Right atrium auricular region (tissue), 2 donors: ENCODE results near the gene TMEM87B. TPM values are rescaled to one million over a fixed set of nuclear protein-coding genes. Genes with fewer than 3 reads are reported as not detected.
A peak's percentile ranks its signal among the peaks of the same experiment; 100 is the strongest.

Source experiments
- DNase-seq: peaks from one replicate; pipeline ENCODE4 v3.0.0-alpha.2; 2019; ENCODE audit warnings: low spot score
- H3K27ac ChIP-seq, 2 donors: fragments of 200-600 bp; sonication (generic); 1 replicate in 1 of 2; 2 replicates in 1 of 2; pipeline ENCODE4 v1.5.1; 2016 to 2019
- H3K27me3 ChIP-seq, 2 donors: fragments of 200-600 bp; sonication (generic); one replicate each; pipeline versions ENCODE4 v1.5.1 to v1.6.0; 2017 to 2019
- H3K36me3 ChIP-seq: fragments of 200-600 bp; sonication (generic); one replicate; pipeline ENCODE4 v1.5.1; 2016
- H3K4me1 ChIP-seq, 2 donors: fragments of 200-600 bp; sonication (generic); one replicate each; pipeline versions ENCODE4 v1.5.1 to v1.6.0; 2017 to 2019
- H3K4me3 ChIP-seq, 2 donors: fragments of 200-600 bp; sonication (generic); 1 replicate in 1 of 2; 2 replicates in 1 of 2; pipeline ENCODE4 v1.5.1; 2017 to 2019; ENCODE audit warnings: mild to moderate bottlenecking in 1 of 2, moderate library complexity in 1 of 2
- H3K9me3 ChIP-seq, 2 donors: fragments of 200-600 bp; sonication (generic); one replicate each; pipeline ENCODE4 v1.5.1; 2019
- CTCF ChIP-seq, 2 donors: fragments of 200-600 bp; sonication (generic); IDR thresholded peaks; one replicate each; pipeline ENCODE4 v1.5.1; 2019; ENCODE audit warnings: antibody characterized with exemption in 2 of 2
- total RNA-seq, 2 donors: library from RNA; depleted of rRNA; stranded (reverse); fragments of >200 nt; gene quantifications; one replicate each; pipeline ENCODE4 v1.1.0, GENCODE V29; 2016

The TMEM87B gene
- total RNA-seq, 2 donors from 2014 or later: 7.7 to 8.8 TPM

- no peaks in the 10 kb centered on the region for H3K27me3 ChIP-seq
- H3K4me1 ChIP-seq: peaks cover 0 to 18% of the 10 kb centered on the region in 2 donors
- DNase-seq: no peak
- no peak for TF ChIP-seq CTCF (IDR thresholded peaks at IDR 0.05)
- no peaks in the 10 kb centered on the region for H3K9me3 ChIP-seq
- H3K36me3 ChIP-seq: no peaks in the 10 kb centered on the region
- H3K27ac ChIP-seq: no peak overlapping the region
- H3K4me3 ChIP-seq: no peak overlapping the region
Measured at GRCh38 chr2:112029164-112029563, 25.9 kb upstream of the TMEM87B start.

GRCh38 chr2:112031473-112032223, 23.4 kb upstream of the TMEM87B start:
- DNase-seq: no peak
- Histone ChIP-seq H3K9me3 (no peaks in the 10 kb centered on the region), H3K27ac (peak overlapping the region; percentile 14 to 50), H3K4me1 (peaks cover 0 to 18% of the 10 kb centered on the region in 2 donors), H3K4me3 (no peak overlapping the region), H3K27me3 (no peaks in the 10 kb centered on the region), H3K36me3 (no peaks in the 10 kb centered on the region)
- TF ChIP-seq CTCF (IDR thresholded peaks at IDR 0.05): no peak

GRCh38 chr2:112032224-112032586, 22.9 kb upstream of the TMEM87B start:
- Histone ChIP-seq H3K9me3 (no peaks in the 10 kb centered on the region), H3K36me3 (no peaks in the 10 kb centered on the region), H3K27me3 (no peaks in the 10 kb centered on the region), H3K4me1 (peaks cover 0 to 18% of the 10 kb centered on the region in 2 donors), H3K27ac (peak overlapping the region; percentile 14 to 50), H3K4me3 (no peak overlapping the region)
- no peak for TF ChIP-seq CTCF (IDR thresholded peaks at IDR 0.05)
- no peak for DNase-seq

GRCh38 chr2:112032689-112033465, 22.2 kb upstream of the TMEM87B start:
- no peaks in the 10 kb centered on the region for H3K9me3 ChIP-seq
- no peaks in the 10 kb centered on the region for H3K27me3 ChIP-seq
- no peak for TF ChIP-seq CTCF (IDR thresholded peaks at IDR 0.05)
- H3K4me3 ChIP-seq: no peak overlapping the region
- no peaks in the 10 kb centered on the region for H3K36me3 ChIP-seq
- H3K27ac ChIP-seq: peak overlapping the region; percentile 14 to 50
- peak; percentile 66 for DNase-seq
- peaks cover 0 to 18% of the 10 kb centered on the region in 2 donors for H3K4me1 ChIP-seq

GRCh38 chr2:112033600-112033999, 21.5 kb upstream of the TMEM87B start:
- Histone ChIP-seq H3K4me1 (peaks cover 0 to 18% of the 10 kb centered on the region in 2 donors), H3K27ac (peak overlapping the region in 1 of 2 donors; percentile 50), H3K4me3 (no peak overlapping the region), H3K36me3 (no peaks in the 10 kb centered on the region), H3K9me3 (no peaks in the 10 kb centered on the region), H3K27me3 (no peaks in the 10 kb centered on the region)
- DNase-seq: no peak
- no peak for TF ChIP-seq CTCF (IDR thresholded peaks at IDR 0.05)
